SU-DHL-6 (cell line): ENCODE results near the gene ANKRD17.

ENCODE experiments used
- EZH2phosphoT487 ChIP-seq: fragments of 200-600 bp; sonication (generic), shearing (Covaris generic); conservative IDR thresholded peaks from 2 replicates; pipeline ENCODE4 v1.6.1; 2018; ENCODE audit warnings: mild to moderate bottlenecking, antibody characterized with exemption, low read length, moderate library complexity, mixed read lengths
- TF ChIP-seq, protein P1 (sequence below): fragments of 200-600 bp; sonication (generic); IDR thresholded peaks from one replicate; pipeline ENCODE4 v1.5.1; 2017; ENCODE audit warnings: antibody characterized with exemption, mild to moderate bottlenecking, low read length, moderate library complexity; ENCODE audit not compliant: insufficient read depth, poor library complexity, severe bottlenecking

DNA sequence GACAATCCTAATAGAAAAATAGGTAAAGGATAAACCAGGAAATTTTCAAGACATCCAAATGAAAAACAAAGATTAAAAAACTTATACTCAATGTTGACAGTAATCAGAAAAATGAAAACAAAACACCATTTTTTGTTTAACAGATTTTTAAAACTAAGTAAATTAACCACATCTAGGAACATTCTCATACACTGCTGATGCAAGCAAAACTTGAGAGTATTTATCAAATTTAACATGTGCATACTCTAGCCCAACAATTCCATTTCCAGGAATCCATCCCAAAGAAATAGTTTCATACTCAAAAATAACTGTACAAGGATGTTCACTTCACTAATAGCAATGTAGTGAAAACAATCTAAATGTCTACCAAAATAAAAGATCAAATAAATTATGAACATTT is 11.5 kb downstream of the ANKRD17 start:
- TF ChIP-seq, protein P1, sequence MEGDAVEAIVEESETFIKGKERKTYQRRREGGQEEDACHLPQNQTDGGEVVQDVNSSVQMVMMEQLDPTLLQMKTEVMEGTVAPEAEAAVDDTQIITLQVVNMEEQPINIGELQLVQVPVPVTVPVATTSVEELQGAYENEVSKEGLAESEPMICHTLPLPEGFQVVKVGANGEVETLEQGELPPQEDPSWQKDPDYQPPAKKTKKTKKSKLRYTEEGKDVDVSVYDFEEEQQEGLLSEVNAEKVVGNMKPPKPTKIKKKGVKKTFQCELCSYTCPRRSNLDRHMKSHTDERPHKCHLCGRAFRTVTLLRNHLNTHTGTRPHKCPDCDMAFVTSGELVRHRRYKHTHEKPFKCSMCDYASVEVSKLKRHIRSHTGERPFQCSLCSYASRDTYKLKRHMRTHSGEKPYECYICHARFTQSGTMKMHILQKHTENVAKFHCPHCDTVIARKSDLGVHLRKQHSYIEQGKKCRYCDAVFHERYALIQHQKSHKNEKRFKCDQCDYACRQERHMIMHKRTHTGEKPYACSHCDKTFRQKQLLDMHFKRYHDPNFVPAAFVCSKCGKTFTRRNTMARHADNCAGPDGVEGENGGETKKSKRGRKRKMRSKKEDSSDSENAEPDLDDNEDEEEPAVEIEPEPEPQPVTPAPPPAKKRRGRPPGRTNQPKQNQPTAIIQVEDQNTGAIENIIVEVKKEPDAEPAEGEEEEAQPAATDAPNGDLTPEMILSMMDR = no peak
- no peak for TF ChIP-seq EZH2phosphoT487
